M059J (cell line): ENCODE results near the gene TPRG1L. TPM values are rescaled to one million over a fixed set of nuclear protein-coding genes. Genes with fewer than 3 reads are reported as not detected.
"Not testable (repeated sequence)": the region's sequence is repeated elsewhere in the genome, so short reads cannot be mapped to it uniquely, and the experiment has no call there.

ENCODE experiments used
- DNase-seq: peaks from one replicate; pipeline ENCODE4 v3.0.0-alpha.2; 2012; ENCODE audit warnings: low read depth
- total RNA-seq: library from RNA; depleted of rRNA; stranded (reverse); fragments of >200 nt; shearing (Covaris generic); gene quantifications from 2 replicates; pipeline ENCODE4 v1.2.3, GENCODE V29; 2014

Gene TPRG1L
- total RNA-seq, 1 experiment from 2014 or later = 16.0 TPM

GRCh38 chr1:3609016-3609768 is 15.6 kb upstream of the TPRG1L start:
- no peak for DNase-seq

DNA sequence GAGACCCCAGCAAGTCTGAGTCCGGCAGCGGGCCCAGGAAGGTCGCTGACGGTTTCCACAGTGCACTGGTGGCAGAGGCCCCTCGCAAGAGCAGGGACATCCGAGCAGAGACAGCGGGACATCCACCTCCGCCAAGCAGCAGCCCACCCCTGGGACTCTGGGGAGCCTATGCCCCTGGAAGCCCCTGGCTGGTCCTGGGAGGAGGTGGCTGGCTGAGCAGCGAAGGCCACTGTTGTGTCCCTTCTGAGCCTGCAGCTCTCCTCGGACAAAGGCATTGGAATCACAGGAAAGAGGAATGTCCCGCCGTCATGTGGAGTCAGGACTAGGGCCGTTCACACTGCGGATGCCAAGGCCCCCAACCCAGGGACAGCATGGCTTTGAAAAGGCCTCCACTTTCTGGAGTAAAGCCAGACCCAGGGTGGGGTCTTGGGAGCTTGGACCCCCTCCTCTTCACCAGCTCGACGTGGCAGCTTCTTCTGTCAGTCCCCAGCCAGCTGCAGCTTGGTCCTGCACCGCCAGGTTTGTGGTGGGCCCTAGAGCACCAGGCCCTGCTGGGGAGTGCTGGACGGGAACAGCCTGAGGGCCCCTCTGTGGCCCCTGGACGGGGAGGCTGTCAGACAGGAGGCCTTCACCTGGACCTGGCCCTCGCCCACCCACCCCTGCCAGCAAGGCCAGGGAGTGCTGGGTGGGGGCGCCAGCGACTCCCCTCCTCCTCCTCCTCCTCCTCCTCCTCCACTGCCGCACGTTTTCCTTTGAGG is 14.9 kb upstream of the TPRG1L start:
- no peak for DNase-seq

GRCh38 chr1:3610527-3611169 is 14.2 kb upstream of the TPRG1L start:
- no peak for DNase-seq

DNA sequence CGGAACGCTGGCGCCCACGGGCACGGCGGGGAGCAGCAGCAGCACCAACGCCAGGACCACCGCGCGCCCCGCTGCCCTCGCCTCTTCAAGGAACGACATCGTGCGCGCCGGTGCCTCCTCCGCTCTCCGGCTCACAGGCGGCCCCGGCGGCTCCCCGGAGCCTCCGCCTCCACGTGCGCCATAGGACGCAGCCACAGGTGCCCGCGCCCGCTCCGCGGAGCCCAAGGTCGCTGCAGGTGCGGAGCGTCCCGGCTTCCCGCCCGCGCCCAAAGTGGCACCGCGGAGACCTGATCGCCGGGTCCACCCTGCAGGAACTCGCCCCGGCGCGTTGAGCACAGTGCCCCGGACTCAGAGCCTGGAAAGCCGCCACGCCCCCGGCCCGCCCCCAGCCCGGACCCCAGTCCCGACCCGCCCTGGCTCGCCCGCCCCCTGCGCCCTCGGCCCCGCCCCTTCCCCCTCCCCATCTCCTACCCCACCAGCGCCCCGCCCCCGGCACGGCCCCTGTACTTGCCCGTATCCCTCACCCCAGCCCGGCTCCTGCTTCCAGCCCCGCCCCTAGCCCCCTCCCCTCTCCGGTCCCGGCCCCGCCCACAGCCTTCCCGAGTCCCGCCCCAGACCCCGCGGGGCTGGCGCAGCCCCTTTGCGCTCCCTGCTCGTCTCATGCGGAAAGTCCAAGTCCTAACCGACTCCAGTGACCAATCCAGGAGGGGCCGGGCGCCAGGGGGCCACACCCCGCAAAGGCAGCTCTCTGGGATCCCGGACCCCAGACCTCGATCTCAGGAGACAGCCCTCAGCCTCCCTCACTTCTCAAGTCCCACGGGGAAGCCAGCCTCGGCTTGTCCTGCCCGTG is 13.4 kb upstream of the TPRG1L start, which contains the start of gene MEGF6:
TSS of gene MEGF6 (minus strand) at position 339 of the 850 bp plus-strand sequence. CDS start at position 99, 240 bp downstream.
- DNase-seq = peak; percentile 39

- no peak for DNase-seq
Observed at GRCh38 chr1:3612123-3612522, 12.7 kb upstream of the TPRG1L start.

- peak; percentile 25 for DNase-seq
Observed at GRCh38 chr1:3614755-3615742, 9.8 kb upstream of the TPRG1L start.

DNA sequence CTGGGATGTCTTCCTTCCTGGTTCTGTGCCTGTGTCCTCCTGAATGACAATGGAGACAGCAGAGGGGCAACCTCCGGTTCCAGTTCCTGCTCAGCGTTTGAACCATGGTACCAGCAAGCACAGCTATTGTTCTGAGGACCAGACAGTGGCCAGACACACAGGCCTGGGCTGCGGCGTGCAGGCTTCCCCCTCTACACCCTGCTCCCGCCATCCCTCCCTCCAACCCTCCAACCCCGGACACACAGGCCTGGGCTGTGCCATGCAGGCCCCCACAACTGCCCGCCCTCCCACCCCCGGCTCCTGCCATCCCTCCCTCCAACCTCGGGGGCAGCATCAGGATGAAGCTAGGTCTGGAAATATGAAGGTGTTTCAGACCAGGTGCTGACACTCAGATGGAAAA is 8.0 kb upstream of the TPRG1L start:
- no peak for DNase-seq

GRCh38 chr1:3617806-3618345 is 6.9 kb upstream of the TPRG1L start:
- DNase-seq = no peak

DNA sequence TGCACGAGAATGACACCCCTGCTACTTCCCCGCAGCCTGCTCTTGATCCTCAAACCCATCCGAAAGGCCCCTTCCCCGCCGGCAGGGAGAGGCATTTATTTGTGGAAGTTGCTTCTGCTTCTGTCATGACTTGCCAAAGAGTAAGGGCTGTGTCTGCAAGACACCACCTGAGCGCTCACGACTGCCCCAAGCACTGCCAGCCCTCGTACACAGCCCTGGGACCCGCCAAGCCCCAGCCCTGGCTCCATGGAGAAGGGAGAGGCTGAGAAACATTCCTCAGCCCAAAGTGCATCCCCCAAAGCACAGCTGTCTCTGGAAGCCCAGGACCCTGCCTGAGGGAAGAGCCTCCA is 6.3 kb upstream of the TPRG1L start:
- no peak for DNase-seq

DNA sequence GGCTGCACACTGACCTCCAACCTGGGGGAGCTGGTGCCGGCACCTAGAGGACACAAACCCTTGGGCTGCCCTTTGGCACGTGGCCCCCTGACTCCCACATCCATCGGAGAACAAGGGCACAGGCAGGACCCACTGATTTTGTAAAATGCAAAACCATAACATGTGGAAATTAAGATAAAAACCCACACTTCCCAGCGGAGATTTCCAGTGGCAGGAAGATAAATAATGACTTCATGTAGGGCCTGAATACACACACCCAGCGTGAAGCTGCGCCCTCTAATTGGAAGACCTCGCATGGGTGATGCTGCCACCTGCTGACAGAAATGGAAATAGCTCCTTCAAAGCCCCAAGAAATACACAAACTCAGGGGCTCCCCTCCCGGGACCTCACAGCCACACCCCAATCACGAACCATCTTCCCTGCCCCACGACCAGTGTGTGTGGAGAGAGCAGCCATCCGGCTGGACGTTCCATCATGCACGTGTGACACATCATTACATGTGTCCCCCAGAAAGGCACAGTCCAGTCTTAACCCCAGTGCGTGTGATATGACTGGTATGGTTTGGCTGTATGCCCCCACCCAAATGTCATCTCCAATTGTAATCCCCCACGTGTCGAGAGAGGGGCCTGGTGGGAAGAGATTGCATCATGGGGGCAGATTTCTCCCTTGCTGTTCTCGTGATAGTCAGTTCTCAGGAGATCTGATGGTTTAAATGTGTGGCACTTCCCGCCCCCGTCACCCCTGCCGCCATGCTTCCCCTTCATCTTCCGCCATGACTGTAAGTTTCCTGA is 5.7 kb upstream of the TPRG1L start:
- peak; percentile 72 for DNase-seq

GRCh38 chr1:3620708-3621107 is 4.1 kb upstream of the TPRG1L start:
- DNase-seq = no peak

DNA sequence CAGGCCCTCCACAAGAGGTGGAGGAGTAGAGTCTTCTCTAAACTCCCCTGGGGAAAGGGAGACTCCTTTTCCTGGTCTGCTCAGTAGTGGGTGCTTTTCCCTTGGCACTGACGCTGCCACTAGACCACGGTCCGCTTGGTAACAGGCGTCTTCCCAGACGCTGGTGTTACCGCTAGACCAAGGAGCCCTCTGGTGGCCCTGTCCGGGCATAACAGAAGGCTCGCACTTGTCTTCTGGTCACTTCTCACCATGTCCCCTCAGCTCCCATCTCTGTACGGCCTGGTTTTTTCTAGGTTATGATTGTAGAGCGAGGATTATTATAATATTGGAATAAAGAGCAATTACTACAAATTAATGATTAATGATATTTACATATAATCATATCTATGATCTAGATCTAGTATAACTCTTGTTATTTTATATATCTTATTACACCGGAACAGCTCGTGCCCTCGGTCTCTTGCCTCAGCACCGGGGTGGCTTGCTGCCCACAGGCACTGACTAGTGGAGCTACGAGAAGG is 3.6 kb upstream of the TPRG1L start:
- peak; percentile 52 for DNase-seq

DNA sequence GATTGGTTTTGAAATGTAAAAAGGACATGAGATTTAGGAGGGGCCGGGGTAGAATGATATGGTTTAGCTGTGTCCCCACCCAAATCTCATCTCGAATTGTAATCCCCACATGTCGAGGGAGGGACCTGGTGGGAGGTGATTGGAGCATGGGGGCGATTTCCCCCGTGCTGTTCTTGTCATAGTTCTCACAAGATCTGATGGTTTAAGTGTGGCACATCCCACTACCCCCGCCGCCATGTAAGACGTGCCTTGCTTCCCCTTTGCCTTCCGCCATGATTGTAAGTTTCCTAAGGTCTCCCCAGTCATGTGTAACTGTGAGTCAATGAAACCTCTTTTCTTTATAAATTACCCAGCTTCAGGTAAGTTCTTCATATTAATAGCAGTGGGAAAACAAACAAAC is 2.7 kb upstream of the TPRG1L start:
- not testable (repeated sequence) for DNase-seq

DNA sequence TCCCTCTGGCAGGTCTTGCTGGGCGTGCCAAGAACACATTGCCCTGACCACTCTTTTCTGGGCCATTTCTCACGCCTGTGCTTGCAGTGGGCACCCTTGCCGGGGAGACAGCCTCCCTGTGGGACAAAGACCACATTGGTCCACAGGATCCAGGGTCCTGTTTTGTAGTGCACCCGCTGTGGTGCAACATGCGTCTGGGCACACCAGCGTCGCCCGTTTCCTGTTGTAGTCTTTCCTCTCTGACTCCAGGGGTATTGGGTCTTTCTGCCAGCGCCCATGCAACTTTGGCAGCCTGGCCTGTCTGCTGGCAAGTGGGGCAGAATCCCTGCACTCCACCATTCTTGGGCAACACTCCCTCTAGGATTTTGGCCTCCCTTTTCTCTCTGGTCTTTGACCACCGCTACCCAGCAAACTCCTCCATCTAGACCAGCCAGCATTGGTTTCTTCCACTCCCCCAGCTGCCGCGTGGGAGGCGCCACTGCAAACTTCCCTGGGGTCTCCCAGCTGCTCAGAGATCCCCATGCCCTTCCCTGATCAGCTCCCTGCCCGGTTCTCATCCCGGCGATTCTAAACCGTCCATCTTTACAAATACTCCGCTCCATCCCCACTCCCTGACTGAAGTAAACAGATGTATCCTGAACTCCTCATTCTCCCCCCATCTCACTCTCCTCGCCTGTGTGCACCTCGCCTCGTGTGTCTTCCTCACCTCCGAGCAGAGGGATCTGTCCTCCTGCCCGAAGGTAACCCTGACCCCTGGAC is 1.2 kb upstream of the TPRG1L start:
- no peak for DNase-seq

DNA sequence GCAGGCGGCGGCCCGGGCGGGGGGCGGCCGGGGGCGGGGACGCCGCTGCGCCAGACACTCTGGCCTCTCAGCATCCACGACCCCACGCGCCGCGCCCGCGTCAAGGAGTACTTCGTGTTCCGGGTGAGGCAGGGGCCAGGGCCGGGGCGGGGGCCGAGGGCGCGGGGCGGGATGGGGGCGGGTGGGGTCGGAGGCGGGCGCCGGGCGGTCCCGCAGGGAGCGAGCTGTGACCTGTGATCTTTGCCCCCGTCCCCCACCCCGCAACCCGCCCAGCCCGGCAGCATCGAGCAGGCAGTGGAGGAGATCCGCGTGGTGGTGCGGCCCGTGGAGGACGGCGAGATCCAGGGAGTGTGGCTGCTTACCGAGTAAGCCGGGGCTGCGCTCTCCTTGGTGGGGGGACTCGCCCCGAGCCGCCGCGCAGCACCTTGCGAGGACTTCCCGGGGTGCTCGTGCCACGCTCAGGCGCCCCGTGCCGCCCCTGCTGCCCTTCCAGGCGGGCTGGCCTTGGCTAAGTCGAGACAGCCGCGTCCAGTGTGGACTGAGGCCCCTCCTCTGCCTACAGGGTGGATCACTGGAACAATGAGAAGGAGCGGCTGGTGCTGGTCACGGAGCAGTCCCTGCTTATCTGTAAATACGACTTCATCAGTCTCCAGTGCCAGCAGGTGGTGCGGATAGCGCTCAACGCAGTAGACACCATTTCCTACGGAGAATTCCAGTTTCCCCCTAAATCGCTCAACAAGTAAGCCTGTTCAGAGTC is 514 bp downstream of the TPRG1L start:
- DNase-seq = peak; percentile 30

DNA sequence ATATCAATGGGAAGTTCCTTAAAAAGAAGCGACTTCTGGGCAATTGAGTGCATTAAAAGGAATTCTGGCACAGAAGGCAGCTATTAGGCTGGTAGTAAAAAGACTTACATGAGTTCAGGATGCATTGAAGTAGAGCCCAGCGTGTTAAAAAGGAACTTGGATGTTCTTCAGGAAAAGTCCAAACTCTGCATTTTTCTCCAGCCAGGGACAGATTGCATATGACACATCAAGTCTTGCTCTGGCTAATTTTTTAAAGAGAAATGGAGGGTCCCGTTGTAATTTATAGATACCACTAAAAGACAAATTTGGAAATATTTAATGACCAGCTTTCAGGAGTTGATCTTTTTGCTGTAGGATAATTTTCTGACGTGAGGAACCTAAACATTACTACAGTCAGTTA is 1.2 kb downstream of the TPRG1L start:
- no peak for DNase-seq

GRCh38 chr1:3627515-3628253 is 2.9 kb downstream of the TPRG1L start:
- no peak for DNase-seq
